HG02870 (cell line): Measurements from ENCODE around the gene ANKFY1.
"Not testable (repeated sequence)": the region's sequence is repeated elsewhere in the genome, so short reads cannot be mapped to it uniquely, and the experiment has no call there.

ENCODE experiments used
- ATAC-seq: cut with Tn5 transposase; IDR thresholded peaks from one replicate; pipeline ENCODE4 v1.9.1; 2021; ENCODE audit warnings: mild to moderate bottlenecking, moderate library complexity; ENCODE audit not compliant: unreplicated experiment

Gene ANKFY1

GRCh38 chr17:4220655-4221054 is 43.1 kb downstream of the ANKFY1 start:
- no peak for ATAC-seq

GRCh38 chr17:4219241-4219640 is 44.5 kb downstream of the ANKFY1 start:
- ATAC-seq: no peak

- ATAC-seq: no peak
Observed at GRCh38 chr17:4215882-4216570, 47.8 kb downstream of the ANKFY1 start.

- no peak for ATAC-seq
Observed at GRCh38 chr17:4214157-4214556, 49.6 kb downstream of the ANKFY1 start.

- no peak for ATAC-seq
Observed at GRCh38 chr17:4209611-4210010, 54.2 kb downstream of the ANKFY1 start.

GRCh38 chr17:4208238-4208637 is 55.5 kb downstream of the ANKFY1 start:
- no peak for ATAC-seq

- no peak for ATAC-seq
Observed at GRCh38 chr17:4206962-4207361, 56.8 kb downstream of the ANKFY1 start.

- no peak for ATAC-seq
Observed at GRCh38 chr17:4205917-4206316, 57.9 kb downstream of the ANKFY1 start.

- ATAC-seq: no peak
Observed at GRCh38 chr17:4204710-4205173, 59.0 kb downstream of the ANKFY1 start.

- ATAC-seq: no peak
Observed at GRCh38 chr17:4204190-4204589, 59.6 kb downstream of the ANKFY1 start.

GRCh38 chr17:4201226-4201625 is 62.6 kb downstream of the ANKFY1 start:
- ATAC-seq: no peak

GRCh38 chr17:4199818-4200402 is 63.9 kb downstream of the ANKFY1 start:
- no peak for ATAC-seq

- no peak for ATAC-seq
Observed at GRCh38 chr17:4198995-4199394, 64.8 kb downstream of the ANKFY1 start.

GRCh38 chr17:4195306-4195705 is 68.5 kb downstream of the ANKFY1 start:
- ATAC-seq: no peak

- no peak for ATAC-seq
Observed at GRCh38 chr17:4194796-4195195, 69.0 kb downstream of the ANKFY1 start.

- not testable (repeated sequence) for ATAC-seq
Observed at GRCh38 chr17:4190791-4191190, 73.0 kb downstream of the ANKFY1 start.

- ATAC-seq: no peak
Observed at GRCh38 chr17:4189280-4189679, 74.5 kb downstream of the ANKFY1 start.

GRCh38 chr17:4188076-4188475 is 75.7 kb downstream of the ANKFY1 start:
- no peak for ATAC-seq

- no peak for ATAC-seq
Observed at GRCh38 chr17:4187076-4187475, 76.7 kb downstream of the ANKFY1 start.

- no peak for ATAC-seq
Observed at GRCh38 chr17:4186357-4186881, 77.4 kb downstream of the ANKFY1 start.

- ATAC-seq: no peak
Observed at GRCh38 chr17:4185656-4186055, 78.1 kb downstream of the ANKFY1 start.

GRCh38 chr17:4184811-4185210 is 79.0 kb downstream of the ANKFY1 start:
- no peak for ATAC-seq
